SH-SY5Y (cell line): Measurements from ENCODE around the gene NUP93.

ENCODE experiments used
- GATA2 ChIP-seq: IDR thresholded peaks from 2 replicates; pipeline ENCODE4 v1.6.1; 2011; ENCODE audit warnings: mild to moderate bottlenecking, low read depth, low read length
- GATA3 ChIP-seq: IDR thresholded peaks from 2 replicates; pipeline ENCODE4 v1.6.1; 2011; ENCODE audit warnings: low read depth, mild to moderate bottlenecking, low read length, moderate library complexity

- TF ChIP-seq GATA2 (no peak), GATA3 (no peak)
Observed at GRCh38 chr16:56833243-56833970, 103.5 kb downstream of the NUP93 start.
